IMR-90 (cell line): Measurements from ENCODE around the gene INPPL1. TPM values are rescaled to one million over a fixed set of nuclear protein-coding genes. Genes with fewer than 3 reads are reported as not detected.

Experiments
- ATAC-seq: fragments of 200-7000 bp; cut with Tn5 transposase; 2 replicates; pipeline ENCODE4 v1.9.1; 2020; ENCODE audit warnings: low read depth, mild to moderate bottlenecking, moderate library complexity
- BruUV-seq: library from RNA; stranded (reverse); fragments of 400-500 nt; replicated peaks from 2 replicates; lab custom pipeline; 2021; lab: Mats Ljungman, UMichigan
- CTCF ChIA-PET: fragments of 300-600 bp; formaldehyde crosslinking; extraction: SDS; loops from one replicate; lab custom pipeline; 2021; ENCODE audit warnings: antibody characterized with exemption; lab: Yijun Ruan, JAX
- POLR2A ChIA-PET: fragments of 300-600 bp; sonication (Branson Sonifier 250); formaldehyde crosslinking; loops from one replicate; lab custom pipeline; 2022; ENCODE audit warnings: antibody characterized with exemption; ENCODE audit not compliant: unreplicated experiment; lab: Charles Lee
- DNase-seq: peaks from one replicate; pipeline ENCODE4 v3.0.0; 2013
- H2AFZ ChIP-seq: replicated peaks from 2 replicates; pipeline ENCODE3; 2013; ENCODE audit warnings: low read length, mild to moderate bottlenecking; ENCODE audit not compliant: poor library complexity
- H2AK5ac ChIP-seq: 2 replicates; pipeline ENCODE4 v1.6.1; 2013; ENCODE audit warnings: low read depth, low read length, inconsistent platforms
- H2AK9ac ChIP-seq: replicated peaks from 2 replicates; pipeline ENCODE3; 2013; ENCODE audit warnings: mild to moderate bottlenecking, low read depth, low read length, moderate library complexity; ENCODE audit not compliant: poor library complexity
- H2BK120ac ChIP-seq: 2 replicates; pipeline ENCODE4 v1.6.1; 2013; ENCODE audit warnings: low read depth, low read length, inconsistent platforms
- H2BK15ac ChIP-seq: 3 replicates; pipeline ENCODE4 v1.6.1; 2013; ENCODE audit warnings: low read depth, low read length, inconsistent platforms
- H2BK20ac ChIP-seq: 2 replicates; pipeline ENCODE4 v1.6.1; 2013; ENCODE audit warnings: low read depth, mild to moderate bottlenecking, inconsistent platforms, low read length, moderate library complexity
- H2BK5ac ChIP-seq: 2 replicates; pipeline ENCODE4 v1.6.1; 2013; ENCODE audit warnings: mild to moderate bottlenecking, low read depth, low read length, inconsistent platforms; ENCODE audit not compliant: poor library complexity, severe bottlenecking
- H3K14ac ChIP-seq: replicated peaks from 2 replicates; pipeline ENCODE4 v1.6.1; 2013; ENCODE audit warnings: low read depth, low read length, inconsistent platforms
- H3K18ac ChIP-seq: 2 replicates; pipeline ENCODE4 v1.6.1; 2013; ENCODE audit warnings: low read depth, low read length, control low read depth
- H3K23ac ChIP-seq: 2 replicates; pipeline ENCODE4 v1.6.1; 2013; ENCODE audit warnings: low read depth, low read length, inconsistent platforms
- H3K27ac ChIP-seq: 2 replicates; pipeline ENCODE4 v1.5.1; 2013; ENCODE audit warnings: mild to moderate bottlenecking, control low read depth, low read length; ENCODE audit not compliant: insufficient read depth
- H3K27me3 ChIP-seq: 2 replicates; pipeline ENCODE4 v1.6.1; 2013; ENCODE audit warnings: low read length; ENCODE audit not compliant: control insufficient read depth, insufficient read depth
- H3K36me3 ChIP-seq: 2 replicates; pipeline ENCODE4 v1.6.1; 2013; ENCODE audit warnings: low read length, mixed read lengths; ENCODE audit not compliant: control insufficient read depth, insufficient read depth
- H3K4ac ChIP-seq: 2 replicates; pipeline ENCODE4 v1.6.1; 2013; ENCODE audit warnings: low read depth, low read length, inconsistent platforms
- H3K4me1 ChIP-seq: 2 replicates; pipeline ENCODE4 v1.6.1; 2013; ENCODE audit warnings: low read length, mixed read lengths; ENCODE audit not compliant: control insufficient read depth, insufficient read depth
- H3K4me2 ChIP-seq: 2 replicates; pipeline ENCODE4 v1.6.1; 2013; ENCODE audit warnings: low read depth, mild to moderate bottlenecking, control low read depth, low read length, moderate library complexity
- H3K4me3 ChIP-seq: 2 replicates; pipeline ENCODE4 v1.5.1; 2013; ENCODE audit warnings: low read depth, mild to moderate bottlenecking, control low read depth, low read length, moderate library complexity; ENCODE audit not compliant: insufficient read depth
- H3K56ac ChIP-seq: 2 replicates; pipeline ENCODE4 v1.6.1; 2013; ENCODE audit warnings: low read length, inconsistent platforms; ENCODE audit not compliant: insufficient read depth; ENCODE audit errors: extremely low read depth
- H3K79me1 ChIP-seq, 2 experiments: 2 replicates each; pipeline ENCODE4 v1.6.1; 2013; ENCODE audit warnings: low read length in 2 of 2, inconsistent platforms in 1 of 2, low read depth in 1 of 2
- H3K9ac ChIP-seq: 2 replicates; pipeline ENCODE4 v1.6.1; 2013; ENCODE audit warnings: low read depth, low read length, control low read depth
- H3K9me1 ChIP-seq: 2 replicates; pipeline ENCODE4 v1.6.1; 2013; ENCODE audit warnings: low read length, inconsistent platforms; ENCODE audit not compliant: insufficient read depth
- H3K9me3 ChIP-seq: 2 replicates; pipeline ENCODE4 v1.6.1; 2013; ENCODE audit warnings: low read length; ENCODE audit not compliant: control insufficient read depth, insufficient read depth
- H4K20me1 ChIP-seq: 2 replicates; pipeline ENCODE4 v1.6.1; 2013; ENCODE audit warnings: low read length, inconsistent platforms; ENCODE audit not compliant: insufficient read depth
- H4K5ac ChIP-seq: 2 replicates; pipeline ENCODE4 v1.6.1; 2013; ENCODE audit warnings: mild to moderate bottlenecking, low read depth, low read length, control low read depth
- H4K8ac ChIP-seq, 2 experiments: 2 replicates each; pipeline ENCODE4 v1.6.1; 2013; ENCODE audit warnings: low read depth in 2 of 2, low read length in 2 of 2, control low read depth in 1 of 2, inconsistent platforms in 1 of 2
- H4K91ac ChIP-seq: 2 replicates; pipeline ENCODE4 v1.6.1; 2013; ENCODE audit warnings: low read depth, low read length, inconsistent platforms; ENCODE audit not compliant: insufficient read depth
- BHLHE40 ChIP-seq: fragments of 150-350 bp; IDR thresholded peaks from 2 replicates; pipeline ENCODE4 v1.6.1; 2016; ENCODE audit warnings: mild to moderate bottlenecking, low read depth, low read length
- CEBPB ChIP-seq: IDR thresholded peaks from 2 replicates; pipeline ENCODE4 v1.6.1; 2012; ENCODE audit warnings: low read depth, low read length, improper control_type of control experiment
- CHD1 ChIP-seq: IDR thresholded peaks from 2 replicates; pipeline ENCODE4 v1.6.1; 2012; ENCODE audit warnings: low read depth, low read length, improper control_type of control experiment
- FOS ChIP-seq: fragments of 150-350 bp; IDR thresholded peaks from 2 replicates; pipeline ENCODE4 v1.6.1; 2016; ENCODE audit warnings: low read depth, low read length
- MAFK ChIP-seq: IDR thresholded peaks from 2 replicates; pipeline ENCODE4 v1.6.1; 2012; ENCODE audit warnings: low read depth, low read length, improper control_type of control experiment
- MAZ ChIP-seq: IDR thresholded peaks from 2 replicates; pipeline ENCODE4 v1.6.1; 2012; ENCODE audit warnings: low read depth, mild to moderate bottlenecking, low read length, improper control_type of control experiment, moderate library complexity, borderline replicate concordance
- MXI1 ChIP-seq: IDR thresholded peaks from 2 replicates; pipeline ENCODE4 v1.6.1; 2012; ENCODE audit warnings: low read depth, mild to moderate bottlenecking, low read length, moderate library complexity, borderline replicate concordance
- NFE2L2 ChIP-seq: fragments of 150-350 bp; IDR thresholded peaks from 2 replicates; pipeline ENCODE4 v1.6.1; 2016; ENCODE audit warnings: low read depth, mild to moderate bottlenecking, low read length
- POLR2A ChIP-seq: IDR thresholded peaks from 2 replicates; pipeline ENCODE4 v1.6.1; 2012; ENCODE audit warnings: mild to moderate bottlenecking, low read depth, low read length
- RAD21 ChIP-seq: IDR thresholded peaks from 2 replicates; pipeline ENCODE4 v1.6.1; 2012; ENCODE audit warnings: low read length, improper control_type of control experiment
- RCOR1 ChIP-seq: IDR thresholded peaks from 2 replicates; pipeline ENCODE4 v1.6.1; 2012; ENCODE audit warnings: mild to moderate bottlenecking, low read length, improper control_type of control experiment; ENCODE audit not compliant: insufficient replicate concordance
- RFX5 ChIP-seq: IDR thresholded peaks from 2 replicates; pipeline ENCODE4 v1.8.0; 2012; ENCODE audit warnings: low read depth, mild to moderate bottlenecking, low read length, moderate library complexity
- SMC3 ChIP-seq: fragments of 150-350 bp; IDR thresholded peaks from 2 replicates; pipeline ENCODE4 v1.6.1; 2016; ENCODE audit warnings: low read depth, mild to moderate bottlenecking, antibody characterized with exemption, low read length, moderate library complexity
- WGBS, 2 experiments: methylation state at CpG; one replicate each; pipeline versions ENCODE4 v1.1.5 to v1.1.7; 2013; ENCODE audit warnings: missing lambda C conversion rate in 2 of 2; ENCODE audit not compliant: insufficient read length in 1 of 2; ENCODE audit errors: extremely low coverage in 2 of 2; 5-methylcytosine and 5-hydroxymethylcytosine counted together
- dilution Hi-C: fragments of 300-500 bp; cut with HindIII; formaldehyde crosslinking; loops from one replicate; pipeline ENCODE4 v1.14.3; 2018; ENCODE audit warnings: low sequenced_read_pairs; ENCODE audit not compliant: unreplicated experiment
- in situ Hi-C: fragments of 300-500 bp; cut with MboI; formaldehyde crosslinking; loops from 3 replicates; pipeline ENCODE4 v1.14.3; 2019; ENCODE audit warnings: low sequenced_read_pairs, inconsistent platforms, mixed read lengths
- intact Hi-C: fragments of 100-400 bp; cut with micrococcal nuclease; formaldehyde crosslinking; loops from 2 replicates; pipeline ENCODE4 v1.10.0; 2022
- polyA plus RNA-seq, 3 experiments: library from polyadenylated mRNA; depleted of rRNA; stranded (reverse); fragments of >200 nt; gene quantifications; 2 replicates each; pipeline ENCODE4 v1.2.3, GENCODE V29; 2012; ENCODE audit warnings: low replicate concordance in 1 of 3
- total RNA-seq: library from RNA; depleted of rRNA; stranded (reverse); fragments of >200 nt; gene quantifications from 2 replicates; pipeline ENCODE4 v1.2.3, GENCODE V29; 2012
- TF ChIP-seq, protein P1 (sequence below): fragments of 150-350 bp; IDR thresholded peaks from 2 replicates; pipeline ENCODE4 v1.6.1; 2016; ENCODE audit warnings: low read depth, mild to moderate bottlenecking, low read length, moderate library complexity, borderline replicate concordance
- TF ChIP-seq, protein P2 (sequence below): fragments of 150-350 bp; IDR thresholded peaks from 2 replicates; pipeline ENCODE4 v1.6.1; 2017; ENCODE audit warnings: mild to moderate bottlenecking, antibody characterized with exemption, low read length, low read depth
- TF ChIP-seq, protein P3 (sequence below): conservative IDR thresholded peaks from 2 replicates; pipeline ENCODE4 v1.5.1; 2012; ENCODE audit warnings: mild to moderate bottlenecking, low read depth, low read length, improper control_type of control experiment

INPPL1 gene
- total and polyA plus RNA-seq, 2 of the 4 experiments (the other 2 are of a cell fraction): 27.4 to 105 TPM

DNA sequence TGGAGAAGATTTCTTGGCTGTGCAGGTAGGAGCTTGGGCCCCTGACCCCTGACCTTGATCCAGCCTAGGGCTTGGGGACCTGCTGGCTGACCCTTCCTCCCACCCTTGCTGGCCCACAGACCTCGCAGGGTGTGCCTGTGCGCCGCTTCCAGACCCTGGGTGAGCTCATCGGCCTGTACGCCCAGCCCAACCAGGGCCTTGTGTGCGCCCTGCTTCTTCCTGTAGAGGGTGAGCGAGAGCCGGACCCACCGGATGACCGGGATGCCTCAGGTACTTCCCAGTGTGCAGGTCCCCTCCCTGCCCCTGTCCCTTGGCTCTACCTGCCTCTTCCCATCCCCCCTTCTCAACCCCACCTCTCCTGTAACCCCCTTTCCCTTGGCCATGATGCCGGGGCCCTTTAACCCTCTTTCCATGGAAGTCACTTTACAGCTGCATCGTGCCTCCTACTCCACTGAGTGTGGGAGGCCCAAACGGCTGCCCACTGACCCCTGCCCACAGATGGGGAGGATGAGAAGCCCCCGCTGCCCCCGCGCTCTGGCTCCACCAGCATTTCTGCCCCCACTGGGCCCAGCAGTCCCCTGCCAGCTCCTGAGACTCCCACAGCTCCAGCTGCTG lies 3.8 kb downstream of the INPPL1 start:
- CTCF ChIA-PET: no interaction called here
- H2AK5ac ChIP-seq: no peak overlapping the region
- H3K79me1 ChIP-seq: peaks cover 32 to 88% of the 10 kb centered on the region in 2 experiments
- H2BK15ac ChIP-seq: no peak overlapping the region
- no peak overlapping the region for H4K5ac ChIP-seq
- H3K27ac ChIP-seq: no peak overlapping the region
- no peak overlapping the region for H3K4ac ChIP-seq
- H3K36me3 ChIP-seq: peaks cover 65% of the 10 kb centered on the region
- intact Hi-C loops (no loop called here), in situ Hi-C loops (no loop called here), dilution Hi-C loops (no loop called here)
- H3K23ac ChIP-seq: no peak overlapping the region
- H3K9ac ChIP-seq: no peak overlapping the region
- H3K9me3 ChIP-seq: no peaks in the 10 kb centered on the region
- H3K4me1 ChIP-seq: peaks cover 4% of the 10 kb centered on the region; the same call in 1 of the 2 replicates
- no peak overlapping the region for H2BK20ac ChIP-seq
- H2AFZ ChIP-seq: no peak overlapping the region
- H3K4me3 ChIP-seq: no peak overlapping the region
- H3K56ac ChIP-seq: no peak overlapping the region
- no peak overlapping the region for H3K18ac ChIP-seq
- no peak overlapping the region for H2AK9ac ChIP-seq
- H3K27me3 ChIP-seq: no peaks in the 10 kb centered on the region
- H3K9me1 ChIP-seq: peaks cover 3% of the 10 kb centered on the region; the same call in 1 of the 2 replicates
- H4K20me1 ChIP-seq: peaks cover 72% of the 10 kb centered on the region
- H4K91ac ChIP-seq: no peak overlapping the region
- POLR2A ChIA-PET: no interaction called here
- TF ChIP-seq MAFK (no peak), RCOR1 (no peak), RAD21 (no peak), CEBPB (no peak), MAZ (no peak), RFX5 (no peak), FOS (no peak), SMC3 (no peak), NFE2L2 (no peak), POLR2A (no peak), MXI1 (no peak), CHD1 (no peak), BHLHE40 (no peak)
- TF ChIP-seq, protein P1, sequence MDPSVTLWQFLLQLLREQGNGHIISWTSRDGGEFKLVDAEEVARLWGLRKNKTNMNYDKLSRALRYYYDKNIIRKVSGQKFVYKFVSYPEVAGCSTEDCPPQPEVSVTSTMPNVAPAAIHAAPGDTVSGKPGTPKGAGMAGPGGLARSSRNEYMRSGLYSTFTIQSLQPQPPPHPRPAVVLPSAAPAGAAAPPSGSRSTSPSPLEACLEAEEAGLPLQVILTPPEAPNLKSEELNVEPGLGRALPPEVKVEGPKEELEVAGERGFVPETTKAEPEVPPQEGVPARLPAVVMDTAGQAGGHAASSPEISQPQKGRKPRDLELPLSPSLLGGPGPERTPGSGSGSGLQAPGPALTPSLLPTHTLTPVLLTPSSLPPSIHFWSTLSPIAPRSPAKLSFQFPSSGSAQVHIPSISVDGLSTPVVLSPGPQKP: no peak
- TF ChIP-seq, protein P2, sequence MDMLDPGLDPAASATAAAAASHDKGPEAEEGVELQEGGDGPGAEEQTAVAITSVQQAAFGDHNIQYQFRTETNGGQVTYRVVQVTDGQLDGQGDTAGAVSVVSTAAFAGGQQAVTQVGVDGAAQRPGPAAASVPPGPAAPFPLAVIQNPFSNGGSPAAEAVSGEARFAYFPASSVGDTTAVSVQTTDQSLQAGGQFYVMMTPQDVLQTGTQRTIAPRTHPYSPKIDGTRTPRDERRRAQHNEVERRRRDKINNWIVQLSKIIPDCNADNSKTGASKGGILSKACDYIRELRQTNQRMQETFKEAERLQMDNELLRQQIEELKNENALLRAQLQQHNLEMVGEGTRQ: no peak
- TF ChIP-seq, protein P3, sequence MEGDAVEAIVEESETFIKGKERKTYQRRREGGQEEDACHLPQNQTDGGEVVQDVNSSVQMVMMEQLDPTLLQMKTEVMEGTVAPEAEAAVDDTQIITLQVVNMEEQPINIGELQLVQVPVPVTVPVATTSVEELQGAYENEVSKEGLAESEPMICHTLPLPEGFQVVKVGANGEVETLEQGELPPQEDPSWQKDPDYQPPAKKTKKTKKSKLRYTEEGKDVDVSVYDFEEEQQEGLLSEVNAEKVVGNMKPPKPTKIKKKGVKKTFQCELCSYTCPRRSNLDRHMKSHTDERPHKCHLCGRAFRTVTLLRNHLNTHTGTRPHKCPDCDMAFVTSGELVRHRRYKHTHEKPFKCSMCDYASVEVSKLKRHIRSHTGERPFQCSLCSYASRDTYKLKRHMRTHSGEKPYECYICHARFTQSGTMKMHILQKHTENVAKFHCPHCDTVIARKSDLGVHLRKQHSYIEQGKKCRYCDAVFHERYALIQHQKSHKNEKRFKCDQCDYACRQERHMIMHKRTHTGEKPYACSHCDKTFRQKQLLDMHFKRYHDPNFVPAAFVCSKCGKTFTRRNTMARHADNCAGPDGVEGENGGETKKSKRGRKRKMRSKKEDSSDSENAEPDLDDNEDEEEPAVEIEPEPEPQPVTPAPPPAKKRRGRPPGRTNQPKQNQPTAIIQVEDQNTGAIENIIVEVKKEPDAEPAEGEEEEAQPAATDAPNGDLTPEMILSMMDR: no peak
- no peak overlapping the region for H4K8ac ChIP-seq
- WGBS, 2 experiments: 92% methylated on average over 9 of the region's 16 CpGs; no CpG with 5 or more reads in 1 of the 2 experiments
- ATAC-seq (no peak), DNase-seq (no peak)
- H2BK120ac ChIP-seq: no peak overlapping the region
- no peak overlapping the region for H3K14ac ChIP-seq
- no peak overlapping the region for H3K4me2 ChIP-seq
- BruUV-seq: no TSS peak
- H2BK5ac ChIP-seq: no peak overlapping the region
